Placental pericyte (primary cell): ENCODE data around the gene ACBD5. TPM values are rescaled to one million over a fixed set of nuclear protein-coding genes. Genes with fewer than 3 reads are reported as not detected.

Experiments used
- small RNA-seq: library from RNA; depleted of rRNA; stranded (forward); fragments of <200 nt; gene quantifications from one replicate; pipeline ENCODE3, GENCODE V24; 2012; ENCODE audit warnings: low replicate concordance
- total RNA-seq: library from RNA; depleted of rRNA; stranded (reverse); fragments of >200 nt; gene quantifications from 2 replicates; pipeline ENCODE4 v1.2.3, GENCODE V29; 2012

Gene ACBD5, protein sequence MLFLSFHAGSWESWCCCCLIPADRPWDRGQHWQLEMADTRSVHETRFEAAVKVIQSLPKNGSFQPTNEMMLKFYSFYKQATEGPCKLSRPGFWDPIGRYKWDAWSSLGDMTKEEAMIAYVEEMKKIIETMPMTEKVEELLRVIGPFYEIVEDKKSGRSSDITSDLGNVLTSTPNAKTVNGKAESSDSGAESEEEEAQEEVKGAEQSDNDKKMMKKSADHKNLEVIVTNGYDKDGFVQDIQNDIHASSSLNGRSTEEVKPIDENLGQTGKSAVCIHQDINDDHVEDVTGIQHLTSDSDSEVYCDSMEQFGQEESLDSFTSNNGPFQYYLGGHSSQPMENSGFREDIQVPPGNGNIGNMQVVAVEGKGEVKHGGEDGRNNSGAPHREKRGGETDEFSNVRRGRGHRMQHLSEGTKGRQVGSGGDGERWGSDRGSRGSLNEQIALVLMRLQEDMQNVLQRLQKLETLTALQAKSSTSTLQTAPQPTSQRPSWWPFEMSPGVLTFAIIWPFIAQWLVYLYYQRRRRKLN
- total RNA-seq, result 12.3 and 22.9 TPM in 2 replicates

DNA sequence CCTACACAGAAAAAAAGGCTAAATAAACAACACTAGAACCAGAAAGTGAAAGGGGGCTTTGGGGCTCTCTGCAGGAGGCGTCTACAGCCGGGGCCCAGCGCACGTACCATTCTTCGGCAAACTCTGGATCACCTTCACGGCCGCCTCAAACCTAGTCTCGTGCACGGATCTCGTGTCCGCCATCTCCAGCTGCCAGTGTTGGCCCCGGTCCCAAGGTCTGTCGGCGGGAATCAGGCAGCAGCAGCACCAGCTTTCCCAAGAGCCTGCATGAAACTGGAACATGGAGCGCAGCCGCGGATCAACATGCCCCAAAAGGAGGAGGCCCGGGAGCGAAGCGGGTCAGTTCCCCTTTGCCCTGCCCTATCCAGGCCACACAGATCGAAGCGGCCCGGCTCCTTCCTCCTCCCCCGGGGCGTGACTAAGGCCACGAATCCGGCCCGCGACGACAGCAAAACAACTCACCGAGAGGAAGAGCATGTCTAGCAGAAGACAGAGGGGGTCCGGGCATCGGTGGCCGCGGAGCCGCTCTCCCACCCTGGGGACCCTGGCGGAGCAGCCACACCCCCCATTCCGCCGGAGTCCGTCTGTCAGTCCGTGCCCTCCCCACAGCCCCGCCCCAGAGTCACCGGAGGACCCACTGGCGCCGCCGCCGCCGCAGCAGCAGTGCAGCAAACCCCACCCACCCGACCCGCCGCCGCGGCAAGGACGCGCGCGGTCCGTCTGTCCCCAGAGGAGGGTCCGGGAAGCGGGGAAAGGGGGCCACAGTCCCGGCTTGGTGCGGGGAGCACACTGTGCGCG is at the start of gene ACBD5:
TSS of gene ACBD5 (minus strand) at position 586 of the 798 bp plus-strand sequence. CDS start at position 477, 109 bp downstream.

DNA sequence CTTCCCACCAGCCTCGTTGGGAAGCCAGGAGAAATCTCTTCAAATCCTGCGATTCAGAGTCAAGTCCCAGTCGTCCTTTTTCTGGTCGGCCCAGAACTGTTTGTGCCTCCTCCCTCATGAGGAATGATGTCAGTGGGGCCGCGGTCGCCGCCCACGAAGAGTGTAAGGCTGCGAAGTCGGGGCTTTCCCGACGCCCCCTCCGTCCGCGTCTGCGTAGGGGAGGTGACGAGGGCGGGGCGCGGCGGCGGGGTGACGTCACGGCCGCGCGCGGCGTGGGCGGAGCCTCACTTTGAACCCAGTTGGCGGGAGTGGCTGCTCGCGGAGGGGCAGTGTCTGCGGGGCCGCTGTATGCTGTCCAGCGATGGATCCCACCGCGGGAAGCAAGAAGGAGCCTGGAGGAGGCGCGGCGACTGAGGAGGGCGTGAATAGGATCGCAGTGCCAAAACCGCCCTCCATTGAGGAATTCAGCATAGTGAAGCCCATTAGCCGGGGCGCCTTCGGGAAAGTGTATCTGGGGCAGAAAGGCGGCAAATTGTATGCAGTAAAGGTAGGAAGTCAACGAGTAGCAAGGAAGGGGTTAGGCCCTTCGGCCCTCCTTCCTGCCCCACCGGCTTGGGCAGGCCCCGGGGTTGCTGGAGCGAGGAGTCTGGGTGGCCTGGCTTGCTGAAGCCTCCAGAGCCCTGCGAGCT is 85.4 kb downstream of the ACBD5 start, which contains the start of gene MASTL:
TSS of gene MASTL (plus strand) at position 287 of the 689 bp plus-strand sequence. CDS start at position 362, 75 bp downstream.

Small RNAs within 50 kb of the gene (small RNA-seq; reads per million reads assigned to genes)
- 4.3 reads per million, percentile 86 among the genes with 10 or more reads in this experiment for gene RNU2-24P
- 2.0 reads per million, percentile 69 among the genes with 10 or more reads in this experiment for gene RNU7-12P

Other genes starting within 250 kb of the ACBD5 start
- gene ANKRD26, start 140.3 kb downstream of the ACBD5 start, total RNA-seq, result 5.5 and 8.7 TPM in 2 replicates
- gene YME1L1, start 86.4 kb downstream of the ACBD5 start, total RNA-seq, result 108 and 112 TPM in 2 replicates
- gene MASTL, start 85.4 kb downstream of the ACBD5 start, total RNA-seq, result 9.4 and 28.3 TPM in 2 replicates